CD4-positive, alpha-beta T cell treated with Interleukin-17A for 1 hour (primary cell): Measurements from ENCODE around the gene NEK7.
"Not testable (repeated sequence)": the region's sequence is repeated elsewhere in the genome, so short reads cannot be mapped to it uniquely, and the experiment has no call there.

ENCODE experiments used
- DNase-seq: peaks from one replicate; pipeline ENCODE4 v3.0.0-alpha.2; 2020

NEK7 gene

GRCh38 chr1:198174297-198174696 is 17.5 kb downstream of the NEK7 start:
- DNase-seq: peak; percentile 41

GRCh38 chr1:198175423-198176170 is 18.8 kb downstream of the NEK7 start:
- peak; percentile 59 for DNase-seq

GRCh38 chr1:198176179-198176578 is 19.4 kb downstream of the NEK7 start:
- no peak for DNase-seq

GRCh38 chr1:198177546-198177945 is 20.7 kb downstream of the NEK7 start:
- no peak for DNase-seq

- DNase-seq: no peak
Observed at GRCh38 chr1:198178615-198179014, 21.8 kb downstream of the NEK7 start.

GRCh38 chr1:198179556-198179981 is 22.8 kb downstream of the NEK7 start:
- DNase-seq: peak; percentile 67

GRCh38 chr1:198183605-198184004 is 26.8 kb downstream of the NEK7 start:
- DNase-seq: no peak

- no peak for DNase-seq
Observed at GRCh38 chr1:198184516-198184915, 27.7 kb downstream of the NEK7 start.

GRCh38 chr1:198185146-198185545 is 28.3 kb downstream of the NEK7 start:
- DNase-seq: no peak

GRCh38 chr1:198185759-198186158 is 29.0 kb downstream of the NEK7 start:
- DNase-seq: no peak

GRCh38 chr1:198186916-198187580 is 30.2 kb downstream of the NEK7 start:
- no peak for DNase-seq

- DNase-seq: peak; percentile 76
Observed at GRCh38 chr1:198187973-198188588, 31.3 kb downstream of the NEK7 start.

GRCh38 chr1:198191117-198191516 is 34.3 kb downstream of the NEK7 start:
- no peak for DNase-seq

GRCh38 chr1:198193871-198194270 is 37.1 kb downstream of the NEK7 start:
- not testable (repeated sequence) for DNase-seq

- no peak for DNase-seq
Observed at GRCh38 chr1:198196630-198197029, 39.8 kb downstream of the NEK7 start.

- DNase-seq: no peak
Observed at GRCh38 chr1:198197285-198197684, 40.5 kb downstream of the NEK7 start.

- DNase-seq: no peak
Observed at GRCh38 chr1:198199105-198199504, 42.3 kb downstream of the NEK7 start.

- DNase-seq: no peak
Observed at GRCh38 chr1:198201956-198202784, 45.4 kb downstream of the NEK7 start.

- no peak for DNase-seq
Observed at GRCh38 chr1:198203434-198203833, 46.6 kb downstream of the NEK7 start.

GRCh38 chr1:198205016-198205684 is 48.4 kb downstream of the NEK7 start:
- no peak for DNase-seq

GRCh38 chr1:198206292-198206691 is 49.5 kb downstream of the NEK7 start:
- no peak for DNase-seq

- no peak for DNase-seq
Observed at GRCh38 chr1:198211696-198212095, 54.9 kb downstream of the NEK7 start.

- DNase-seq: no peak
Observed at GRCh38 chr1:198212126-198212525, 55.3 kb downstream of the NEK7 start.
